SK-N-SH (cell line): ENCODE data around the gene RPA1.

Source experiments
- EP300 ChIP-seq, 2 experiments: IDR thresholded peaks; 2 replicates each; pipeline versions ENCODE4 v1.4.0 to v1.6.1; 2012; ENCODE audit warnings: borderline replicate concordance in 1 of 2, low read depth in 1 of 2, low read length in 1 of 2
- EZH2phosphoT487 ChIP-seq: fragments of 200-600 bp; sonication (generic); IDR thresholded peaks from 2 replicates; pipeline ENCODE4 v1.6.1; 2017; ENCODE audit warnings: low read depth, mixed run types, mild to moderate bottlenecking, antibody characterized with exemption, moderate library complexity, borderline replicate concordance
- FOXJ3 ChIP-seq: sonication (generic); formaldehyde crosslinking; IDR thresholded peaks from 2 replicates; pipeline ENCODE4 v1.5.1; 2020; ENCODE audit warnings: mild to moderate bottlenecking, missing genetic modification reagents
- FOXM1 ChIP-seq: IDR thresholded peaks from 2 replicates; pipeline ENCODE4 v1.4.0; 2012; ENCODE audit warnings: low read depth, mild to moderate bottlenecking
- NFIC ChIP-seq: IDR thresholded peaks from 2 replicates; pipeline ENCODE4 v1.4.0; 2012; ENCODE audit warnings: borderline replicate concordance
- NRF1 ChIP-seq: IDR thresholded peaks from 2 replicates; pipeline ENCODE4 v1.6.1; 2012; ENCODE audit warnings: low read depth, mild to moderate bottlenecking, low read length
- POLR2AphosphoS5 ChIP-seq: IDR thresholded peaks from 2 replicates; pipeline ENCODE4 v1.6.1; 2012; ENCODE audit warnings: low read depth, low read length
- RFX5 ChIP-seq: IDR thresholded peaks from 2 replicates; pipeline ENCODE4 v1.6.1; 2012; ENCODE audit warnings: mild to moderate bottlenecking, improper control_type of control experiment, low read length
- RXRA ChIP-seq: IDR thresholded peaks from 2 replicates; pipeline ENCODE4 v1.4.0; 2012; ENCODE audit warnings: low read depth, mild to moderate bottlenecking, borderline replicate concordance
- SIN3A ChIP-seq: IDR thresholded peaks from 2 replicates; pipeline ENCODE4 v1.6.1; 2012; ENCODE audit warnings: low read depth, mild to moderate bottlenecking, low read length, moderate library complexity, borderline replicate concordance
- TF ChIP-seq, protein P1 (sequence below): IDR thresholded peaks from 2 replicates; pipeline ENCODE4 v1.6.1; 2012; ENCODE audit warnings: mild to moderate bottlenecking, low read depth, low read length, moderate library complexity
- TF ChIP-seq, protein P2 (sequence below): fragments of 200-600 bp; sonication (generic); IDR thresholded peaks from 2 replicates; pipeline ENCODE4 v1.6.1; 2017; ENCODE audit warnings: antibody characterized with exemption, mild to moderate bottlenecking, moderate library complexity

DNA sequence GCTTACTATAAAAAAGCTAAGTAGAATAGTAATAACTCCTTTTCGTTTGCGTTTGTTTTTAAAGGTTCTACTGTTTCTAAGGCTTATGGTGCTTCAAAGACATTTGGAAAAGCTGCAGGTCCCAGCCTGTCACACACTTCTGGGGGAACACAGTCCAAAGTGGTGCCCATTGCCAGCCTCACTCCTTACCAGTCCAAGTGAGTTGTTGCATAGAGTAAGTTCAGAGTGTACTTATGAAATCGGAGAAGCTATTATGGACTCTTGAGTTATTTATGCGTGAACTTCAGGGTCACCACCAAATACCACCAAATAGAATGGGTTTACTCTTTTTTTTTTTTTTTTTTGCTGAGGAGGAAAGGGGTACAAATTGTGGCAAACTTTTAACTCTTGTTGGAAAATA lies 45.8 kb downstream of the RPA1 start:
- TF ChIP-seq EP300 (IDR thresholded peaks at IDR 0.05; ENCODE audit: borderline replicate concordance in 1 of 2, low read depth in 1 of 2, low read length in 1 of 2) (no peak), FOXJ3 (no peak), SIN3A (no peak), NRF1 (no peak), EZH2phosphoT487 (no peak), NFIC (no peak), POLR2AphosphoS5 (no peak), FOXM1 (no peak), RFX5 (no peak), RXRA (no peak)
- TF ChIP-seq, protein P1, sequence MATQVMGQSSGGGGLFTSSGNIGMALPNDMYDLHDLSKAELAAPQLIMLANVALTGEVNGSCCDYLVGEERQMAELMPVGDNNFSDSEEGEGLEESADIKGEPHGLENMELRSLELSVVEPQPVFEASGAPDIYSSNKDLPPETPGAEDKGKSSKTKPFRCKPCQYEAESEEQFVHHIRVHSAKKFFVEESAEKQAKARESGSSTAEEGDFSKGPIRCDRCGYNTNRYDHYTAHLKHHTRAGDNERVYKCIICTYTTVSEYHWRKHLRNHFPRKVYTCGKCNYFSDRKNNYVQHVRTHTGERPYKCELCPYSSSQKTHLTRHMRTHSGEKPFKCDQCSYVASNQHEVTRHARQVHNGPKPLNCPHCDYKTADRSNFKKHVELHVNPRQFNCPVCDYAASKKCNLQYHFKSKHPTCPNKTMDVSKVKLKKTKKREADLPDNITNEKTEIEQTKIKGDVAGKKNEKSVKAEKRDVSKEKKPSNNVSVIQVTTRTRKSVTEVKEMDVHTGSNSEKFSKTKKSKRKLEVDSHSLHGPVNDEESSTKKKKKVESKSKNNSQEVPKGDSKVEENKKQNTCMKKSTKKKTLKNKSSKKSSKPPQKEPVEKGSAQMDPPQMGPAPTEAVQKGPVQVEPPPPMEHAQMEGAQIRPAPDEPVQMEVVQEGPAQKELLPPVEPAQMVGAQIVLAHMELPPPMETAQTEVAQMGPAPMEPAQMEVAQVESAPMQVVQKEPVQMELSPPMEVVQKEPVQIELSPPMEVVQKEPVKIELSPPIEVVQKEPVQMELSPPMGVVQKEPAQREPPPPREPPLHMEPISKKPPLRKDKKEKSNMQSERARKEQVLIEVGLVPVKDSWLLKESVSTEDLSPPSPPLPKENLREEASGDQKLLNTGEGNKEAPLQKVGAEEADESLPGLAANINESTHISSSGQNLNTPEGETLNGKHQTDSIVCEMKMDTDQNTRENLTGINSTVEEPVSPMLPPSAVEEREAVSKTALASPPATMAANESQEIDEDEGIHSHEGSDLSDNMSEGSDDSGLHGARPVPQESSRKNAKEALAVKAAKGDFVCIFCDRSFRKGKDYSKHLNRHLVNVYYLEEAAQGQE = no peak
- TF ChIP-seq, protein P2, sequence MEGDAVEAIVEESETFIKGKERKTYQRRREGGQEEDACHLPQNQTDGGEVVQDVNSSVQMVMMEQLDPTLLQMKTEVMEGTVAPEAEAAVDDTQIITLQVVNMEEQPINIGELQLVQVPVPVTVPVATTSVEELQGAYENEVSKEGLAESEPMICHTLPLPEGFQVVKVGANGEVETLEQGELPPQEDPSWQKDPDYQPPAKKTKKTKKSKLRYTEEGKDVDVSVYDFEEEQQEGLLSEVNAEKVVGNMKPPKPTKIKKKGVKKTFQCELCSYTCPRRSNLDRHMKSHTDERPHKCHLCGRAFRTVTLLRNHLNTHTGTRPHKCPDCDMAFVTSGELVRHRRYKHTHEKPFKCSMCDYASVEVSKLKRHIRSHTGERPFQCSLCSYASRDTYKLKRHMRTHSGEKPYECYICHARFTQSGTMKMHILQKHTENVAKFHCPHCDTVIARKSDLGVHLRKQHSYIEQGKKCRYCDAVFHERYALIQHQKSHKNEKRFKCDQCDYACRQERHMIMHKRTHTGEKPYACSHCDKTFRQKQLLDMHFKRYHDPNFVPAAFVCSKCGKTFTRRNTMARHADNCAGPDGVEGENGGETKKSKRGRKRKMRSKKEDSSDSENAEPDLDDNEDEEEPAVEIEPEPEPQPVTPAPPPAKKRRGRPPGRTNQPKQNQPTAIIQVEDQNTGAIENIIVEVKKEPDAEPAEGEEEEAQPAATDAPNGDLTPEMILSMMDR = no peak
